ENCODE measurements around the gene FIGN.

DNA sequence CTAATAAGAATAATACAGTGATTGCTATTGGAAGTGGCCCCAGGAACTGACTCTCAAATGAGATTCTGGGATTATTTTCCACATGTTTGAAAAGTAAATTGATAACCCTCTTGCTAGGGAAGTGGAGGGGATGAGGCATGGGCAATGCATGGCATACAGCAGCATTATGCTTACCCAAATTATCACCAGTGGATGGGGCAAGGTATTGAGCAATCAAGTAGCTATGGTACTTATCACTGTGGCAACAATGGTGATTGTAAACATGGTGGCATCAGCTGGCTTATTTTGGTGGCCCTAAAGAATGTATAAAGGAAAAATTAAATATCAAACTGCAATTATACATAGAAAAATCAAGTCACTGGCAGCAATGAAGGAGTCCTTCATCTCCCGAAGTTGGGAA, 155.1 kb downstream of the FIGN start:
- TF ChIP-seq, protein P1, sequence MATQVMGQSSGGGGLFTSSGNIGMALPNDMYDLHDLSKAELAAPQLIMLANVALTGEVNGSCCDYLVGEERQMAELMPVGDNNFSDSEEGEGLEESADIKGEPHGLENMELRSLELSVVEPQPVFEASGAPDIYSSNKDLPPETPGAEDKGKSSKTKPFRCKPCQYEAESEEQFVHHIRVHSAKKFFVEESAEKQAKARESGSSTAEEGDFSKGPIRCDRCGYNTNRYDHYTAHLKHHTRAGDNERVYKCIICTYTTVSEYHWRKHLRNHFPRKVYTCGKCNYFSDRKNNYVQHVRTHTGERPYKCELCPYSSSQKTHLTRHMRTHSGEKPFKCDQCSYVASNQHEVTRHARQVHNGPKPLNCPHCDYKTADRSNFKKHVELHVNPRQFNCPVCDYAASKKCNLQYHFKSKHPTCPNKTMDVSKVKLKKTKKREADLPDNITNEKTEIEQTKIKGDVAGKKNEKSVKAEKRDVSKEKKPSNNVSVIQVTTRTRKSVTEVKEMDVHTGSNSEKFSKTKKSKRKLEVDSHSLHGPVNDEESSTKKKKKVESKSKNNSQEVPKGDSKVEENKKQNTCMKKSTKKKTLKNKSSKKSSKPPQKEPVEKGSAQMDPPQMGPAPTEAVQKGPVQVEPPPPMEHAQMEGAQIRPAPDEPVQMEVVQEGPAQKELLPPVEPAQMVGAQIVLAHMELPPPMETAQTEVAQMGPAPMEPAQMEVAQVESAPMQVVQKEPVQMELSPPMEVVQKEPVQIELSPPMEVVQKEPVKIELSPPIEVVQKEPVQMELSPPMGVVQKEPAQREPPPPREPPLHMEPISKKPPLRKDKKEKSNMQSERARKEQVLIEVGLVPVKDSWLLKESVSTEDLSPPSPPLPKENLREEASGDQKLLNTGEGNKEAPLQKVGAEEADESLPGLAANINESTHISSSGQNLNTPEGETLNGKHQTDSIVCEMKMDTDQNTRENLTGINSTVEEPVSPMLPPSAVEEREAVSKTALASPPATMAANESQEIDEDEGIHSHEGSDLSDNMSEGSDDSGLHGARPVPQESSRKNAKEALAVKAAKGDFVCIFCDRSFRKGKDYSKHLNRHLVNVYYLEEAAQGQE (IDR thresholded peaks at IDR 0.05; ENCODE audit: insufficient read depth in 1 of 2, low read depth in 2 of 2, low read length in 2 of 2), result no peak
- no peak for TF ChIP-seq POLR2AphosphoS5 (IDR thresholded peaks at IDR 0.05; ENCODE audit: low read depth, low read length)
- no peak for TF ChIP-seq TAF1 (IDR thresholded peaks at IDR 0.05; ENCODE audit: borderline replicate concordance, insufficient read depth, low read length)

All from PFSK-1 (cell line).